ENCODE data around the gene ZFP91. TPM values are rescaled to one million over a fixed set of nuclear protein-coding genes. Genes with fewer than 3 reads are reported as not detected.
A peak's percentile ranks its signal among the peaks of the same experiment; 100 is the strongest.

Gene ZFP91
- total and polyA plus RNA-seq, 2 experiments from 2014 or later: 10.2 to 30.0 TPM

DNA sequence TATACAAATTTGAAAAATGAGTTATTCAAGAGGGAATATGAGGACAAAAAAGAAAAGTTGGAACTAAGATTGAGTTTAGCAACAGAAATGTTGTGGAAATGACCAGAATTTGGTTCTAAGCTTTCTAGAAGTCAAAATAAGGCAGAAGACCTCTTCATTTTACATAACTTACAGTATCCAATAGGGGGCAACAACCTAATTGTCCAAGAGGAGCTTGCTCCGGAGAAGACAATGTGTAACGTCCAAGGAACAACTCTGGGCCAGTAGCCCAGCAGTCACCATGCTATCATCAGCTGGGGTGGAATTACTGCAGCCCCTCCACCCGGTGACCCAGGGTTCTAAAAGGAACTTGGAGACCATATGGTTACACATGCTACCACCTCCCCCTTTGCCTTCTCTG lies 57.7 kb downstream of the ZFP91 start (continued):
- TF ChIP-seq, protein P1, sequence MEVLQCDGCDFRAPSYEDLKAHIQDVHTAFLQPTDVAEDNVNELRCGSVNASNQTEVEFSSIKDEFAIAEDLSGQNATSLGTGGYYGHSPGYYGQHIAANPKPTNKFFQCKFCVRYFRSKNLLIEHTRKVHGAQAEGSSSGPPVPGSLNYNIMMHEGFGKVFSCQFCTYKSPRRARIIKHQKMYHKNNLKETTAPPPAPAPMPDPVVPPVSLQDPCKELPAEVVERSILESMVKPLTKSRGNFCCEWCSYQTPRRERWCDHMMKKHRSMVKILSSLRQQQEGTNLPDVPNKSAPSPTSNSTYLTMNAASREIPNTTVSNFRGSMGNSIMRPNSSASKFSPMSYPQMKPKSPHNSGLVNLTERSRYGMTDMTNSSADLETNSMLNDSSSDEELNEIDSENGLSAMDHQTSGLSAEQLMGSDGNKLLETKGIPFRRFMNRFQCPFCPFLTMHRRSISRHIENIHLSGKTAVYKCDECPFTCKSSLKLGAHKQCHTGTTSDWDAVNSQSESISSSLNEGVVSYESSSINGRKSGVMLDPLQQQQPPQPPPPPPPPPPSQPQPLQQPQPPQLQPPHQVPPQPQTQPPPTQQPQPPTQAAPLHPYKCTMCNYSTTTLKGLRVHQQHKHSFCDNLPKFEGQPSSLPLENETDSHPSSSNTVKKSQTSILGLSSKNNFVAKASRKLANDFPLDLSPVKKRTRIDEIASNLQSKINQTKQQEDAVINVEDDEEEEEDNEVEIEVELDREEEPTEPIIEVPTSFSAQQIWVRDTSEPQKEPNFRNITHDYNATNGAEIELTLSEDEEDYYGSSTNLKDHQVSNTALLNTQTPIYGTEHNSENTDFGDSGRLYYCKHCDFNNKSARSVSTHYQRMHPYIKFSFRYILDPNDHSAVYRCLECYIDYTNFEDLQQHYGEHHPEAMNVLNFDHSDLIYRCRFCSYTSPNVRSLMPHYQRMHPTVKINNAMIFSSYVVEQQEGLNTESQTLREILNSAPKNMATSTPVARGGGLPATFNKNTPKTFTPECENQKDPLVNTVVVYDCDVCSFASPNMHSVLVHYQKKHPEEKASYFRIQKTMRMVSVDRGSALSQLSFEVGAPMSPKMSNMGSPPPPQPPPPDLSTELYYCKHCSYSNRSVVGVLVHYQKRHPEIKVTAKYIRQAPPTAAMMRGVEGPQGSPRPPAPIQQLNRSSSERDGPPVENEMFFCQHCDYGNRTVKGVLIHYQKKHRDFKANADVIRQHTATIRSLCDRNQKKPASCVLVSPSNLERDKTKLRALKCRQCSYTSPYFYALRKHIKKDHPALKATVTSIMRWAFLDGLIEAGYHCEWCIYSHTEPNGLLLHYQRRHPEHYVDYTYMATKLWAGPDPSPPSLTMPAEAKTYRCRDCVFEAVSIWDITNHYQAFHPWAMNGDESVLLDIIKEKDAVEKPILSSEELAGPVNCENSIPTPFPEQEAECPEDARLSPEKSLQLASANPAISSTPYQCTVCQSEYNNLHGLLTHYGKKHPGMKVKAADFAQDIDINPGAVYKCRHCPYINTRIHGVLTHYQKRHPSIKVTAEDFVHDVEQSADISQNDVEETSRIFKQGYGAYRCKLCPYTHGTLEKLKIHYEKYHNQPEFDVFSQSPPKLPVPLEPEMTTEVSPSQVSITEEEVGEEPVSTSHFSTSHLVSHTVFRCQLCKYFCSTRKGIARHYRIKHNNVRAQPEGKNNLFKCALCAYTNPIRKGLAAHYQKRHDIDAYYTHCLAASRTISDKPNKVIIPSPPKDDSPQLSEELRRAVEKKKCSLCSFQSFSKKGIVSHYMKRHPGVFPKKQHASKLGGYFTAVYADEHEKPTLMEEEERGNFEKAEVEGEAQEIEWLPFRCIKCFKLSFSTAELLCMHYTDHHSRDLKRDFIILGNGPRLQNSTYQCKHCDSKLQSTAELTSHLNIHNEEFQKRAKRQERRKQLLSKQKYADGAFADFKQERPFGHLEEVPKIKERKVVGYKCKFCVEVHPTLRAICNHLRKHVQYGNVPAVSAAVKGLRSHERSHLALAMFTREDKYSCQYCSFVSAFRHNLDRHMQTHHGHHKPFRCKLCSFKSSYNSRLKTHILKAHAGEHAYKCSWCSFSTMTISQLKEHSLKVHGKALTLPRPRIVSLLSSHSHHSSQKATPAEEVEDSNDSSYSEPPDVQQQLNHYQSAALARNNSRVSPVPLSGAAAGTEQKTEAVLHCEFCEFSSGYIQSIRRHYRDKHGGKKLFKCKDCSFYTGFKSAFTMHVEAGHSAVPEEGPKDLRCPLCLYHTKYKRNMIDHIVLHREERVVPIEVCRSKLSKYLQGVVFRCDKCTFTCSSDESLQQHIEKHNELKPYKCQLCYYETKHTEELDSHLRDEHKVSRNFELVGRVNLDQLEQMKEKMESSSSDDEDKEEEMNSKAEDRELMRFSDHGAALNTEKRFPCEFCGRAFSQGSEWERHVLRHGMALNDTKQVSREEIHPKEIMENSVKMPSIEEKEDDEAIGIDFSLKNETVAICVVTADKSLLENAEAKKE (CRISPR knock-in tag; IDR thresholded peaks at IDR 0.05): no peak
- TF ChIP-seq EZH2 (IDR thresholded peaks at IDR 0.05; ENCODE audit: low read depth, unreplicated experiment) (no peak), JUNB (IDR thresholded peaks at IDR 0.05; ENCODE audit: unreplicated experiment) (no peak)
- TF ChIP-seq, protein P2, sequence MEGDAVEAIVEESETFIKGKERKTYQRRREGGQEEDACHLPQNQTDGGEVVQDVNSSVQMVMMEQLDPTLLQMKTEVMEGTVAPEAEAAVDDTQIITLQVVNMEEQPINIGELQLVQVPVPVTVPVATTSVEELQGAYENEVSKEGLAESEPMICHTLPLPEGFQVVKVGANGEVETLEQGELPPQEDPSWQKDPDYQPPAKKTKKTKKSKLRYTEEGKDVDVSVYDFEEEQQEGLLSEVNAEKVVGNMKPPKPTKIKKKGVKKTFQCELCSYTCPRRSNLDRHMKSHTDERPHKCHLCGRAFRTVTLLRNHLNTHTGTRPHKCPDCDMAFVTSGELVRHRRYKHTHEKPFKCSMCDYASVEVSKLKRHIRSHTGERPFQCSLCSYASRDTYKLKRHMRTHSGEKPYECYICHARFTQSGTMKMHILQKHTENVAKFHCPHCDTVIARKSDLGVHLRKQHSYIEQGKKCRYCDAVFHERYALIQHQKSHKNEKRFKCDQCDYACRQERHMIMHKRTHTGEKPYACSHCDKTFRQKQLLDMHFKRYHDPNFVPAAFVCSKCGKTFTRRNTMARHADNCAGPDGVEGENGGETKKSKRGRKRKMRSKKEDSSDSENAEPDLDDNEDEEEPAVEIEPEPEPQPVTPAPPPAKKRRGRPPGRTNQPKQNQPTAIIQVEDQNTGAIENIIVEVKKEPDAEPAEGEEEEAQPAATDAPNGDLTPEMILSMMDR (conservative IDR thresholded peaks at IDR 0.05; ENCODE audit: low read depth in 2 of 2): 0 out of 4 replicates have a peak, but pooled peaks have one; percentile 7 to 8

DNA sequence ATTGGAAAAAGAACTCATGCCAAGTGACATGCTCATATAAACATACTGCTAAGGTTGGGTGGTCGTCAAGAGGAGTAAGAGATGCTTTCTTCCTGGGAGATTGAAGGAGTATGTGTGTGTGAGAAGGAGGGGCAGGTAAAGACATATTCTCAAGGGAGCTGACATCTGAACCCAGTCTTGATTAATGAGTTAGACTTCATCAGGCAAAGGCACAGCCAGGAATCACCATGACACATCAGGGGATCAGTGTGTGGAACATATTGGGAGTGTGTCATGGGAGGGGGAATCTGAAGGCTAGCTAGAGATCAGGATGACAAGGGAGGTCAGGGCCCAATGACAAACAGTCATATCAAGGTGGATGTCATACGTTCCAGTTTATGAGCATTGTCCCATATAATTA lies 58.5 kb downstream of the ZFP91 start:
- 0 out of 2 replicates have a peak, but pooled peaks cover under 1% of the 10 kb centered on the region for H3K9me2 ChIP-seq (ENCODE audit: insufficient read depth)
- no peaks in the 10 kb centered on the region for H3K36me3 ChIP-seq (ENCODE audit: insufficient read depth)
- H3K27ac ChIP-seq (ENCODE audit: low read depth): no peak overlapping the region
- no peak overlapping the region for H3K4me3 ChIP-seq
- ATAC-seq (no peak), DNase-seq (ENCODE audit: low spot score) (no peak)
- H3K4me3 Mint-ChIP-seq: no peak overlapping the region
- H3F3A ChIP-seq (replicated peaks; ENCODE audit: low read depth): no peaks in the 10 kb centered on the region
- no peak overlapping the region for H3K4me2 ChIP-seq
- H3K27me3 Mint-ChIP-seq (ENCODE audit: insufficient read depth, low read depth, poor library complexity): peaks cover 6% of the 10 kb centered on the region
- H3K79me2 ChIP-seq (replicated peaks; ENCODE audit: insufficient read depth): no peaks in the 10 kb centered on the region
- H3K27me3 ChIP-seq (ENCODE audit: insufficient read depth): no peaks in the 10 kb centered on the region
- no peaks in the 10 kb centered on the region for H3K9me3 Mint-ChIP-seq
- no peaks in the 10 kb centered on the region for H4K20me1 ChIP-seq (replicated peaks; ENCODE audit: insufficient read depth)
- H2AFZ ChIP-seq: no peak overlapping the region
- H3K36me3 Mint-ChIP-seq (ENCODE audit: low read depth): no peaks in the 10 kb centered on the region
- no peak overlapping the region for H3K27ac Mint-ChIP-seq
- peaks cover 7% of the 10 kb centered on the region for H3K4me1 ChIP-seq (ENCODE audit: insufficient read depth)
- H3K4me1 Mint-ChIP-seq: no peaks in the 10 kb centered on the region
- no peak for TF ChIP-seq NANOG (IDR thresholded peaks at IDR 0.05; ENCODE audit: borderline replicate concordance)
- TF ChIP-seq STAT1 (IDR thresholded peaks at IDR 0.05; ENCODE audit: unreplicated experiment): no peak
- TF ChIP-seq POLR2AphosphoS5 (IDR thresholded peaks at IDR 0.05; ENCODE audit: low read depth): no peak
- TF ChIP-seq ZNF331 (CRISPR knock-in tag; IDR thresholded peaks at IDR 0.05; ENCODE audit: low read depth): no peak
- no peak for TF ChIP-seq CREB1 (CRISPR knock-in tag; IDR thresholded peaks at IDR 0.05; ENCODE audit: low read depth)
- TF ChIP-seq, protein P1 (CRISPR knock-in tag; IDR thresholded peaks at IDR 0.05): no peak
